Measurements from ENCODE around the gene EDEM3.

The EDEM3 gene

DNA sequence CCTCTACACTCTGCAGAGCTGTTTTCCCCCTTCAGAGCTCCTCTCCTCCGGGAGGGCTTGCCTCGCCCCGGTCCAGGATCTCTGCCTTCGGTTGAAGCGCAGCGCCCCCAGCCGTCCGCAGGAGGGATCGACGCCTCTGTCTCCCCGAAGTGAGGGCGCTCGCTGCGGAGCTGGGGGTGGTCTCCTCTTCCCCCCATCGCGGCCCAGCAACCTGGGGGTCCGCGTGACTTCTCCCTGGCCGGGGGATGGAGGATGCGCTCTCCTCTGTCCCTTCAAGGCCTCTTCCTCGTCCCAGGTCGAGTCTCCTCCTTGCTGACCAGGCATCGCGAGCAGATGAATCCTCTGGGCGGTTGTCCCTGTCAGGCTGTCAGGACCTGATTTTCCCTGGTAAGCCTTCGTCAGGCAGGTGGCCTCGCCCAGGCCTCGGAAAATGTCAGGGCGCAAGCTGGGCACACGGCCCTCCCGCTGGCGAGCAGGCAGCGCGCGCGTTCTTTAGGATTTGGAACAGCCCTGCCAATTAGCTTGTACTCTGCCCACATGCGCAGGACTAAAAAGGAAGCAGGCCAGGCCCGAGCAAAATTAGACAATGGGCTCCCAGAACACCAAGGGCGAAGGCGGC is 90.5 kb downstream of the EDEM3 start:
- DNase-seq, result peak; percentile 32

- no peak for DNase-seq
Measured at GRCh38 chr1:184661801-184662200, 92.9 kb downstream of the EDEM3 start.

DNA sequence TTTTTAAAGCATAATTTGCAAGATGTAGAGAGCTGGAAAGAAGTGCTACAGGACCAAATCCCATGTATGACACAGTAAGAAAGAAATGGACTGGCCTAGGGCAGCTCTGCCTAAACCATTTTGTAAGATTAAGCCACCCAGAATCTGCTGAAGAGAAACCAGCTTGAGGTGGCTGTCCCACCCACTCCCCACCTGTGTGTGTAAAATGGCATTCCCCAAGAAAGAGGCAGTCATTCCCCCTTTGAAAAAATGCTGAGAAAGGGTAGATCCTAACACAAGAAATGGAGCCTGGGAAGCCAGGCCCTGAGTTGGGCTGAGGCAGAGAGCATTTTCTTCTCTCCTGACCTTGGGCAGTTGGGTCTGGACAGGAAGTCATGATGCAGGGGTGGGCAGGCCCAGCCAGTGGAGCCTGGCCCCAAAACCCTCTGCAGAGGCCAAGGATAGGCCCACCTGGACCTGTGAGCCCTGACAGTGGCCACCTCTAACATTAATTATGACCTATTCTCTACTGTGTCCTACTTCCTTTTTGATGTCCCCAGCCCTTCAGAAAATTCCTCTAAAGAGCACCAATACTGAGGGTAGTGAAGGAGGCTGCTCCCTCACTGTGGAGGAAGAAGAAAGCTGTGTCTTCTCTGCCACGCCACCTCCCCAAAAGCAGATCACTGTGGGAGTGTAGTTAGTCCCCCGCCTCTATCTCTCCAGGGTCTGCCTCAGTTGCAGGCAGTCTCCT is 94.0 kb downstream of the EDEM3 start:
- DNase-seq, result no peak

GRCh38 chr1:184658055-184658454 is 96.6 kb downstream of the EDEM3 start:
- DNase-seq, result no peak

GRCh38 chr1:184656221-184656620 is 98.4 kb downstream of the EDEM3 start:
- DNase-seq, result no peak

DNA sequence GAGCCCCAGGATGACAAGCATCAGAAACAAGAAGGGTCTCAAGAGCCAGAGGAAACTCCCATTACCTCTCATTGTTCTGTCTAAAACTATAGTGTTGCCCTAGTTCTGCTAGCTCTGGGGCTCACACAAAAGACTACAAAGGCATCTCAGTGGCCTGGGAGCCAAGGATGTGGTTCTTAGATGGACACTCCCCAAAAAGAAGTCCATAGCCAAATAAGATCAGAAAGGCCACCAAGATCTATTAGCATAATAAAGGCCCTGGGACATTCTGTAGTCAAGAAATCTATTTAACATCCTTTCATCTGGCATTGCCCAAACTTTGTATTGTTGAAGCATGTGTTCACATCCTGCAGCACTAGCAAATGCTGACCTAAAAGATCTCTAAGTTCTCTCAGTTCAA is 99.5 kb downstream of the EDEM3 start:
- no peak for DNase-seq

DNA sequence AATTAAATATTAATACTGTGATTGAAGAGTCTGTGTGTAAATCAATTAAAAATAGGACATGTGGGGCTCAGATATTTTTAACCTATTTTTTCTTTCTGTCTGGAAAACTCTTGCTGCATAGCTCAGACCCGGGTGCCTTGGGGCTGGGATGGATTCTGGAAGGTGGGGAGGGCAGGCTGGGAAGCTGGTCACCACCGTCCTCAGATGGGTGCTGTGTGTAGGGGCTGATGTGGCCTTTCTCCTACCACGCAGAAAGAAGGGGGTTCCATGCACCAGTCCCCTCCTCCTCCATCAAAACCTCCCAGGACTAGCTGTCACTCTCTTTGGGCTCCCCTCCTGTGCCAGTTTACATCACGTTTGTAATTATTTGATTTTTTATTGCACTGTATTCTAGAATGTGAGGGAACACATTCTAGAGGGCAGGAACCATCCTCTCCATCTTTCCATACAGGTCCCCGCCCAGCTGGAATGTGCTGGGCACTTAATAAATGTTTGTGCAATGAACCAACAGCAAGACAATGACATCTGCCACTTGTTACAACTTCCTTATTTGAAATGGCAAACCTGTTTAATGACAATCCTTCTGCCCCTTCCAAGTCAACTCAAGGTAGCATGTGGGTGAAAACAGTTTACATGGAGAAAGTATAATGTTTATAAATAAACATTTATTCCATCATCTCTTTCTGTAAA is 104.3 kb downstream of the EDEM3 start:
- no peak for DNase-seq

DNA sequence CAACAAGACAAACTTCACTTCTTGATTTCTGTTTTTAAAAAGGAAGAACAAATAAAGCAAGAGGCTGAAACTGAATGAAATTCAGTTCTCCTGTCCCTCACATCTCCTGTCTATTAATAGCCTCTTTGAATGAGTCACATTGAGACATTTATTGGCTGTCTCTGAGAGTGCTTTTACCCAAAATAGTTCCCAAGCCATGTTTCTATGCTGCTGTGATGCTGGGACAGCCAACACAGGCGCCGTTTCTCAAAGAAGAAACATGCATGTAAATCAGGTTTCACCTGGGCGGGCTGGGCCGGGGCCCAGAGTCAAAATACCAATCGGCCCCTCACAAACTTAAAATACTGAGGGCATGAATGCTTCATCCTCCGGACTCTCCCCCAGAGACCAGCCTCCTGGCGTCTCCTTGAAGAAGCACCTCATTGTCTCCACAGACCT is 105.2 kb downstream of the EDEM3 start:
- DNase-seq, result no peak

DNA sequence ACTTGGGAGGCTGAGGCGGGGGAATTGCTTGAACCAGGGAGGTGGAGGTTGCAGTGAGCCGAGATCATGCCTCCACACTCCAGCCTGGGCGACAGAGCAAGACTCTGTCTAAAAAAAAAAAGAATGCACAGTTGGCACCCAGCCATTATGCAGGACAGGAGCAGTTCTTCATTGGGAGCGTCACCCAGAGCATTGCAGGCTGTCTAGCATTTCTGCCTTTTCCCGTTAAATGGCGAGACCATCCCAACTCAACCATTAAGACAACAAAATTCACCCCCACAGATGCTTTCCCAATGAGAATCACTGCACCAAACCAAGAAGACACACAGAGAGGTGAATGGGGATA is 105.8 kb downstream of the EDEM3 start:
- no peak for DNase-seq

- no peak for DNase-seq
Measured at GRCh38 chr1:184648160-184648855, 106.3 kb downstream of the EDEM3 start.

DNA sequence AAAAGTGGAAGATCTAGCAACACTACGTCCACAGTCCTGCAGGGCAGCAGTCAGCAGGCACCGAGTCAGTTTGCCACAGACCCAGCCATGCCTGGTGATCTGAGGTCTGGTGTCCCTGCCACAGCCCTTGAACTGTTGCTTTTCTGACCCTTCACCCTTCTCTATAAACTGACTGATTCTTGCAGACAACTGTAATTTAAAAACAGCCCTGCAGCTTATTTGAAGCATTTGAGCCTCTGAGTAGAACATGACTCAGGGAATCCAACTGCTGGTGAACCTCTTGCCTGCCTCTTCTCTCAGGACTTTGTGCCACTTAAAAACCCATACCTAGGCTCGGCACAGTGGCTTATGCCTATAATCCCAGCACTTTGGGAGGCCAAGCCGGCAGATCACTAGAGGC is 107.2 kb downstream of the EDEM3 start:
- no peak for DNase-seq

DNA sequence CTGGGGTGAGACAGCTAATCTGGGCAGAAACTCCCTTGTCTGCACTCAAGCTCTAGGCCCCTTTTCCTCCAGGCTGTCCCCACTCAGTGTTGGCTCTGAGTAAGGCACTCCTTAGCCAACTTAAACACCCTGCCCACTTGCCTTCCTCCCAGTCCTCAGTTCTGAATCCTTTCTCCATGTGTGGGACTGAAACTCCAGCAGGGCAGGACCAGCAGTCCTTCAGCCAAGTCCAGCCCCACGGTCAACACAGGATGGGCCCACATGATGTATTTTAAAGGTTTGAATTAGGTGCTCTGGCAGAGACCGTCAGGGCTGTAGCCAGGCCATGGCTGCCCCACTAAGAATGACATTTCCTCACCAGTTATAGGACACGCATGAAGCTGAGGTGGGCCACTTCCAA is 107.8 kb downstream of the EDEM3 start:
- no peak for DNase-seq

DNA sequence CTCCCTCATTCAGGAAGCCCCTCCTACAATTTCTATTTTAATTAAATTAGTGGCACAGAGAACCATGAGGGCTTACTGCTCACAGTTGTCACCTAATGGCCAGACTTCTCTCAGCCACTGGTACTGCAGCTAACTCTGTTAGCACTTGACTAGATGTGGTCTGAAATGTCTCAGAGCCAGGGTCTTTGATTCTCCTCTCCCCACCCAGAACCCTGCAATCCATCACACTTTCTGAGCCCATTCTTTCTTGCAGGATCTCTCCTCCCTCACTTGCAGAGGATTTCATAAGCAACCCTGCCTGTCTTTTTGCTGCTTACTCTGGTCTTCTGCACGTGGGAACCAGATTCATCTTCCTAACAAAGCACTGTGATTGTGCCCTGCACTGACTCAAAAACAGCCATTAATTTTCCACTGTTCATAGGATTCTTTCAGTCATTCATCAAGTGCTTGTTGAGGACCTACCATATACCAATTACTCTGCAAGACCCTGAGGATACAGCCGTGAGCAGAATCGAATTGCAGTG is 108.4 kb downstream of the EDEM3 start:
- DNase-seq, result no peak

GRCh38 chr1:184644771-184645170 is 109.9 kb downstream of the EDEM3 start:
- DNase-seq, result no peak

GRCh38 chr1:184643661-184644060 is 111.0 kb downstream of the EDEM3 start:
- no peak for DNase-seq

DNA sequence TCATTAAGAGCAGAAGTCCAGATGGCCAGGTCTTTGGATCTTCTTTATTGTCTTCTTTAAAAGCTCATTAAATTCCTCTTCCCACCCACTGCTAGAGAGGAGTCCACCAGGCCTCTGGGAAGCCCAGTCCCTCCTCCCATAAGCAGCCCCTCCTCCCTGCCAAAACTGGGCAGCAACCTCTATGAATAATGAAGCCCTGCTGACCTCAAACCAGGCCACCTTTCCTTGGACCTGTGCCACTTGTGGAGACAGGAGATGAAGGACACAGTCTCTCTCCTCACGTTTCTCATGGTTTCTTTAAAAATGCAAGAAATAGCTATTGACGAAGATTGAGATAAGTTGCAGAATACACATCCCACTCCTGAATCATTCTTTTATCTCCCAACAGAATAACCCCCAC is 112.8 kb downstream of the EDEM3 start:
- no peak for DNase-seq

GRCh38 chr1:184640505-184640904 is 114.2 kb downstream of the EDEM3 start:
- no peak for DNase-seq
